LNCAP (cell line): Measurements from ENCODE around the gene PHACTR1.

Source experiments
- CTCF ChIP-seq: fragments of 450-650 bp; IDR thresholded peaks from 2 replicates; pipeline ENCODE4 v1.5.1; 2017; ENCODE audit warnings: mild to moderate bottlenecking

PHACTR1 gene

GRCh38 chr6:13053006-13053461 lies 336.5 kb downstream of the PHACTR1 start:
- no peak for TF ChIP-seq CTCF

GRCh38 chr6:13058051-13058450 lies 341.5 kb downstream of the PHACTR1 start:
- TF ChIP-seq CTCF = no peak

GRCh38 chr6:13059026-13059425 lies 342.5 kb downstream of the PHACTR1 start:
- TF ChIP-seq CTCF = no peak

GRCh38 chr6:13063300-13063918 lies 346.8 kb downstream of the PHACTR1 start:
- TF ChIP-seq CTCF = no peak

- no peak for TF ChIP-seq CTCF
Measured at GRCh38 chr6:13065581-13065980, 349.0 kb downstream of the PHACTR1 start.

GRCh38 chr6:13066050-13066449 lies 349.5 kb downstream of the PHACTR1 start:
- TF ChIP-seq CTCF = no peak

GRCh38 chr6:13066820-13067219 lies 350.3 kb downstream of the PHACTR1 start:
- TF ChIP-seq CTCF = no peak
